ENCODE data around the gene MON1B. TPM values are rescaled to one million over a fixed set of nuclear protein-coding genes. Genes with fewer than 3 reads are reported as not detected.

MON1B gene
- total and polyA plus RNA-seq, 2 of the 13 experiments (the other 11 are each of a cell fraction or from before 2014, with no cell fraction given), result 13.4 to 15.6 TPM

DNA sequence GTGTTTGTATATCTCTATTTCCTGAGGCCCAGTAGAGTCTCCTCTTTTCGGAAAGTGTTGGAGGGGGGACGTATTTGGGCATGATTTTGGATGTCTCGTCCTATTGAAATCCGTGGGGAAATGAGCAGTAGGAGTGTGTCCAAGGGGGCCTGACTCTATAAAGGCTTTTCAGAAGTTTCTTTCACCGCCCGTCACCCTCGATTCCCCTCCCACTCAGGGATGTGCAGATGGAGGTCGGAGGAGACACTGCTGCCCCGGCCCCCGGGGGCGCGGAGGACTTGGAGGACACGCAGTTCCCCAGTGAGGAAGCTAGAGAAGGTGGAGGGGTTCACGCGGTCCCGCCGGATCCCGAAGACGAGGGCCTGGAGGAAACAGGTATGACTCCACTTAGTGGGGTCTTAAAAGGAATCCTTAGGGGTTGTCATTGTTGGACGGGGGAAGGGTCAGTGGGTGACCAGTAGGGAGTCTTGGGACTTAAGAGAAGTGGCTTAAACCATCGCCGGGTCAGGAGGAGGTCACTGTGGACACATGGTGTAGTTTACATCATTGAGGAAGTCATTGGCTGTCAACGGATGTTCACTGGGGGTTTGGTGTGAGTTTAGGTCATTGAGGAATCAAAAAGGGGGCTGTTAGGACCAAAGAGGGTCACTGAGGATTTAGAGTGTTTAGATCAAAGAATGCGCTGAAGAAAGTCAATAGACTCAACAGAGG lies 424 bp downstream of the MON1B start (continued):
- TF ChIP-seq ATF7 (IDR thresholded peaks at IDR 0.05), result no peak
- TF ChIP-seq ATF7 (CRISPR knock-in tag; IDR thresholded peaks at IDR 0.05), result no peak; the same call in 1 of the 2 replicates
- 0 out of 2 replicates have a peak, but pooled peaks have one; percentile 29 for TF ChIP-seq ZNF235 (CRISPR knock-in tag; IDR thresholded peaks at IDR 0.05; ENCODE audit: borderline replicate concordance)
- TF ChIP-seq TAF15 (IDR thresholded peaks at IDR 0.05; ENCODE audit: low read depth, low read length, poor library complexity, severe bottlenecking), result no peak
- no peak for TF ChIP-seq ZNF513 (CRISPR knock-in tag; conservative IDR thresholded peaks at IDR 0.05)
- TF ChIP-seq RAD21 (CRISPR knock-in tag; IDR thresholded peaks at IDR 0.05), result no peak
- TF ChIP-seq RARG (CRISPR knock-in tag; IDR thresholded peaks at IDR 0.05; ENCODE audit: low read depth), result no peak
- no peak for TF ChIP-seq ZBTB34 (CRISPR knock-in tag; IDR thresholded peaks at IDR 0.05)
- no peak for TF ChIP-seq ZFAT (CRISPR knock-in tag; conservative IDR thresholded peaks at IDR 0.05)
- no peak for TF ChIP-seq NBN (conservative IDR thresholded peaks at IDR 0.05)
- peak; percentile 75; the same call in 1 of the 2 replicates for TF ChIP-seq ATF7-NPFF (CRISPR knock-in tag; IDR thresholded peaks at IDR 0.05; ENCODE audit: low read depth)
- peak; percentile 65; the same call in 1 of the 2 replicates for TF ChIP-seq SRY (CRISPR knock-in tag; IDR thresholded peaks at IDR 0.05)
- TF ChIP-seq, protein P1, sequence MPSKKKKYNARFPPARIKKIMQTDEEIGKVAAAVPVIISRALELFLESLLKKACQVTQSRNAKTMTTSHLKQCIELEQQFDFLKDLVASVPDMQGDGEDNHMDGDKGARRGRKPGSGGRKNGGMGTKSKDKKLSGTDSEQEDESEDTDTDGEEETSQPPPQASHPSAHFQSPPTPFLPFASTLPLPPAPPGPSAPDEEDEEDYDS (CRISPR knock-in tag; IDR thresholded peaks at IDR 0.05), result no peak
- no peak for TF ChIP-seq ZFP36 (IDR thresholded peaks at IDR 0.05; ENCODE audit: borderline replicate concordance, low read depth, low read length, partially characterized antibody)
- TF ChIP-seq, protein P2, sequence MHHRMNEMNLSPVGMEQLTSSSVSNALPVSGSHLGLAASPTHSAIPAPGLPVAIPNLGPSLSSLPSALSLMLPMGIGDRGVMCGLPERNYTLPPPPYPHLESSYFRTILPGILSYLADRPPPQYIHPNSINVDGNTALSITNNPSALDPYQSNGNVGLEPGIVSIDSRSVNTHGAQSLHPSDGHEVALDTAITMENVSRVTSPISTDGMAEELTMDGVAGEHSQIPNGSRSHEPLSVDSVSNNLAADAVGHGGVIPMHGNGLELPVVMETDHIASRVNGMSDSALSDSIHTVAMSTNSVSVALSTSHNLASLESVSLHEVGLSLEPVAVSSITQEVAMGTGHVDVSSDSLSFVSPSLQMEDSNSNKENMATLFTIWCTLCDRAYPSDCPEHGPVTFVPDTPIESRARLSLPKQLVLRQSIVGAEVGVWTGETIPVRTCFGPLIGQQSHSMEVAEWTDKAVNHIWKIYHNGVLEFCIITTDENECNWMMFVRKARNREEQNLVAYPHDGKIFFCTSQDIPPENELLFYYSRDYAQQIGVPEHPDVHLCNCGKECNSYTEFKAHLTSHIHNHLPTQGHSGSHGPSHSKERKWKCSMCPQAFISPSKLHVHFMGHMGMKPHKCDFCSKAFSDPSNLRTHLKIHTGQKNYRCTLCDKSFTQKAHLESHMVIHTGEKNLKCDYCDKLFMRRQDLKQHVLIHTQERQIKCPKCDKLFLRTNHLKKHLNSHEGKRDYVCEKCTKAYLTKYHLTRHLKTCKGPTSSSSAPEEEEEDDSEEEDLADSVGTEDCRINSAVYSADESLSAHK (CRISPR knock-in tag; IDR thresholded peaks at IDR 0.05; ENCODE audit: borderline replicate concordance), result no peak
- TF ChIP-seq ZNF510 (CRISPR knock-in tag; IDR thresholded peaks at IDR 0.05; ENCODE audit: low read depth), result no peak
- no peak for TF ChIP-seq ZSCAN12 (CRISPR knock-in tag; IDR thresholded peaks at IDR 0.05)
- TF ChIP-seq ZNF790 (CRISPR knock-in tag; IDR thresholded peaks at IDR 0.05; ENCODE audit: borderline replicate concordance), result no peak
- no peak for TF ChIP-seq ZFP36L1 (CRISPR knock-in tag; IDR thresholded peaks at IDR 0.05)
- no peak for TF ChIP-seq ZNF468 (CRISPR knock-in tag; IDR thresholded peaks at IDR 0.05)
- no peak for TF ChIP-seq ZNF335 (CRISPR knock-in tag; IDR thresholded peaks at IDR 0.05)
- TF ChIP-seq GPN1 (CRISPR knock-in tag; IDR thresholded peaks at IDR 0.05; ENCODE audit: borderline replicate concordance), result no peak
